GM12891 (cell line): ENCODE measurements around the gene CTCF.

Experiments used
- DNase-seq: peaks from one replicate; pipeline ENCODE4 v3.0.0; 2011; ENCODE audit warnings: low spot score; ENCODE audit not compliant: insufficient read length
- FAIRE-seq: peaks from 2 replicates; lab custom pipeline; 2011; peaks lifted over from hg19 to GRCh38; lab: Jason Lieb, UNC
- PAX5 ChIP-seq: IDR thresholded peaks from 2 replicates; pipeline ENCODE4 v1.6.1; 2011; ENCODE audit warnings: low read length, moderate library complexity, mild to moderate bottlenecking; ENCODE audit not compliant: insufficient read depth, severe bottlenecking
- POLR2A ChIP-seq: IDR thresholded peaks from 2 replicates; pipeline ENCODE4 v1.6.1; 2011; ENCODE audit warnings: low read depth, low read length, control low read depth
- POLR2AphosphoS5 ChIP-seq: IDR thresholded peaks from 2 replicates; pipeline ENCODE4 v1.6.1; 2011; ENCODE audit warnings: low read depth, low read length, control low read depth
- POU2F2 ChIP-seq: IDR thresholded peaks from 2 replicates; pipeline ENCODE4 v1.6.1; 2011; ENCODE audit warnings: low read depth, mild to moderate bottlenecking, control low read depth, low read length, moderate library complexity
- SPI1 ChIP-seq: IDR thresholded peaks from 2 replicates; pipeline ENCODE4 v1.6.1; 2011; ENCODE audit warnings: low read depth, low read length, control low read depth
- TAF1 ChIP-seq: IDR thresholded peaks from 2 replicates; pipeline ENCODE4 v1.6.1; 2011; ENCODE audit warnings: low read depth, low read length, control low read depth

The CTCF gene

DNA sequence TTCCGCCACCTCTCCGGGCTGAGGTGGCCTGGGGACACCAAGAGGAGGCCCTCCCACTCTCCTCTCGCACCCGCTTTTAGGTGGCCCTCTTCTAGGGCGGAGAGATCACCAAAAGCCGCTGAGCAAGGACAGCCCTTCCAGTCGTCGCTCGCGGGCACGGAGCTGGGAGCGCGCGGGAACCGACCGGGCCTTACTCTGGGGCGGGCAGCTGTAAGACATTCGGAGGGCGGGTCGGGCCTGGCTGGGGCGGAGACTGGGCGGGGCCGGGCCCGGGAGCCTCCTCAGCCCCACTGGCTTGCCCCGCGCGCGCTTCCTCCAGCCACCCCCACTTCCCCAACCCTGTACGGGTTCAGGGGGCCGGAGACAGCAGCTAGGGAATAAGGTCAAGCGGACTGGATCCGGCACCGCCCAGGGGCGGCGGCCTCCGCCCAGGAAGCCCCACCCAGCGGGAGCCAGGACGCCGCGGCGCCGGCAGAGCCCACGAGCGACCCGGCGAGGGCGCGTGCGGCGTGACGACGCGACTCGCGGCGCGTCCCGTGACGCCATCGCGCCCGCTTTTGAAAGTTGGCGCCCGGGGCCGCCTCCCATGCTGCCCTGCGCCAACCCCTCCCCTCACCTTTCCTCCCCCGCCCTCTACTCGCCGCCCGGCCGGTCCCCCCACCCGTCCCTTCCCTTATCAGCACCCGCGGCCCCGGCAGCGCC lies 351 bp upstream of the CTCF start:
- FAIRE-seq (peak; percentile 94), DNase-seq (peak; percentile 85)
- TF ChIP-seq SPI1 (peak; percentile 50; the same call in 1 of the 2 replicates), PAX5 (no peak), POLR2AphosphoS5 (peak; percentile 59), TAF1 (no peak), POLR2A (peak; percentile 69), POU2F2 (no peak)

DNA sequence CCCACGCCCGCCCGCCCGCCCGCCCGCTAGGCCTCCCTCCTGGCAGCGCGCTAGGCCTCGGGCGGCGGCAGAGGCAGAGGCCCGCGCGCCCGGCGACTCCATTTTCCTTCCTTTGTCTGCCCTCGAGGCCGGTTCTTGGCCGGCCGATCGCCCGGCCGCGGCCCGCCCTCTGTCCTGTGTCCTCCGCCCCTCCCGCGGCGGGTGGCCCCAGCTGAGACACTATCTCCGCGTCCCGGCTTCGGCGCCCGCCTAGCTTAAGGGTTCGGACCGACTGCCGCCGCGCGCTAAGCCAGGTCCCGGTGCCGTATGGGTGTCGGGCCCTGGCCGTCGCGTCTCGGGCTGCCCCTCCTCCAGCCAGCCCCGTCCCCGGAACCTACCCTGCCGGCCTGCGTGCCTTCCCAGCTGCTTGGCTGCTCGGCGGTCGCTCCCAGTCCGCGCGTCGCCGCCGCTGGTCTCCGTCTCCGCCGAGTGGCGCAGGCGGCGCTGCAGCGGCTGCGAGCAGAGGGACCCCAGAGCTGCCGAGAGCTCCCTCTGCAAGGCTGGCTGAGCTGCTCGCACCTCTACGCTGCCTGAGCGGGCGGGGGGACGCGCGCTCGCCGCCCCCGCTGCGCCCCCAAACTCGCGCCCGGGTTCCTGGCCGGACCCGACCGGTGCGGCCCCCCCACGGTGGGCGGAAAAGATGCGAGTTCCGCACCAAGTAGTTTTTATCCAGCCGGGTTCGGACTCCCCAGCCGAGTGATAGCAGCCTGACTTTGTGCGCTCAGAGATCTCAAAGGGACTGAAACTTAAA lies 787 bp downstream of the CTCF start:
- DNase-seq: no peak
- peak; percentile 9 for FAIRE-seq
- TF ChIP-seq TAF1 (peak; percentile 35; the same call in 1 of the 2 replicates), POLR2AphosphoS5 (peak; percentile 58; the same call in 1 of the 2 replicates), SPI1 (no peak), POLR2A (peak; percentile 54; the same call in 1 of the 2 replicates), PAX5 (no peak)

DNA sequence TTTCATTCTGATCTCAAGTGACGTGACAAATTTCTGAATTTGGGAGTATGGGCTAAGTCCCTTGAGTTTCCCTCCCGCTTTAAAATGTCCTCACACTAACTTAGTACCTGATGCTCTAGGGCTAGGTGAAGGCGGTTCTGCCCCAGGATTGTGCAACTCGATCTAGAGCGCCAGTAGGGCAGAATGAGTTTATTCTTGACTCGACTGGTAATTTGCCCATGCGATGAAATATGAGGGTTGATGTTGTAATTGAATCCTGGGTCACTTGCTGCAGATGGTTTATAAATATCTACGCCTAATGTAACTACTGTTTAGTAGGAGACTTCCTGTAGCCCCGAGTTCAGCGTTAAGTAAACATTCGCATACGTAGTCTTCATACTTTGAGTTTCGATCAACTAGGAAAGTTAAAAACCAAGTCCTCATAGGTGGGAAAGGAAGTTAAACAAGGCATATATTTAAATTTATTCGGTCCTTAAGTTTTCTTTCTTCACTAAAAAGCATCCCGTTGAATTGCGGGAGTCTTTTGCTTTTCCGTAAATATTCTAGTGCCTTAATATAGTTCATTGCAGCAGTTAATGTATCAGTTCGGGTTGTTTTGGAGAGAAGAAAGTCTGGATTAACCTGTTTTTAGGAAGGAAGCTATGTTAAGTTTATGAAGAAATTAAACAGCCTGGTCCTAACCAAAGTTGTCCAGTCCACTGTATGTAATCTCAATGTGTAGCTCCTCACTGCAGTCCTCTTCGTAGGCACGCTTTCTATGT lies 1.6 kb downstream of the CTCF start:
- no peak for TF ChIP-seq POU2F2
- no peak for TF ChIP-seq TAF1
- TF ChIP-seq POLR2A: no peak
- TF ChIP-seq SPI1: no peak
- TF ChIP-seq POLR2AphosphoS5: no peak
- TF ChIP-seq PAX5: no peak
- no peak for DNase-seq
- FAIRE-seq: peak; percentile 62

DNA sequence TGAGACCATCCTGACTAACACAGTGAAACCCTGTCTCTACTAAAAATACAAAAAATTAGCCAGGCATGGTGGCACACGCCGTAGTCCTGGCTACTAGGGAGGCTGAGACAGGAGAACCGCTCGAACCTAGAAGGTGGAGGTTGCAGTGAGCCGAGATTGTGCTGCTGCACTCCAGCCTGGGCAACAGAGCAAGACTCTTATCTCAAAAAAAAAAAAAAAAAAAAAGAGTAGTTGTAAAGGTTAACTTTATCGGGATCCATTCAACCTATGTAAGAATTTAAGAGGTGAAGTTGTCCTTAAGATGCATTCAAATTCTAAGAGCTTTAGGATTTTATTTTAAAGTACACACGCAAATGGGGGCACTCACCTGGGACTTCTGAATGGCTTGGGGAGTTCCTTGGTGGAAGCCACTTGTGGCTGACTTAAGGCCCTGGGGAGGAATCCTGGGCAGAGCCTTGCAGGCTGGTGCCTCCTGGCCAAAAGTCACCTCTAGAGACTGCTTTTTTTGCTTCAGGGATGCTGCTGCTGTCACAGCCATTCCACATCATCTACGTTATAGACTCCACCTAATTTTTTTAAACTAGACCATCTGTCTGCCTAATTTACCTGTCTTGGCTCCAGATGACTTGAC lies 3.3 kb downstream of the CTCF start:
- FAIRE-seq (no peak), DNase-seq (no peak)
- TF ChIP-seq TAF1 (no peak), SPI1 (no peak), POLR2AphosphoS5 (no peak), PAX5 (no peak), POU2F2 (no peak), POLR2A (no peak)

DNA sequence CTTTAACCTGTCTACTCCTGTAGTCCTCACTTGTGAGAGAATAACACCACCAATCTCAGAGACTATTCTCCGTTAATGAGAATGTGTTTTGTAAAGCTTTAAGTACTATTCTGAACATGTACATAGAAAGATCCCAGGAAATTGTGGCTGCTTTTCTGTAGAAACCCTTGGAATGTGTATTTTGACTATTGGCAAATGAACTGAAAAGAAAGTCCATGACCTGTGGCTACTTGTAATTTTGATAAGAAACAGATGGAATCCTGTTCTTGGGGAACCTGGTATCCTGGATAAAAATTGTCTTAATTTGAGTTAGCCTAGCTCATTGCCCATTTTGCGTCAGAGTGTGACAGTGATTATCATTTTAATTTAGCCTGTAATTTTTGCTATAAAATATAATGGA lies 9.1 kb downstream of the CTCF start:
- no peak for DNase-seq
- no peak for FAIRE-seq
- TF ChIP-seq SPI1: no peak
- TF ChIP-seq POLR2AphosphoS5: no peak
- no peak for TF ChIP-seq POLR2A
- no peak for TF ChIP-seq TAF1
- no peak for TF ChIP-seq PAX5
- no peak for TF ChIP-seq POU2F2

DNA sequence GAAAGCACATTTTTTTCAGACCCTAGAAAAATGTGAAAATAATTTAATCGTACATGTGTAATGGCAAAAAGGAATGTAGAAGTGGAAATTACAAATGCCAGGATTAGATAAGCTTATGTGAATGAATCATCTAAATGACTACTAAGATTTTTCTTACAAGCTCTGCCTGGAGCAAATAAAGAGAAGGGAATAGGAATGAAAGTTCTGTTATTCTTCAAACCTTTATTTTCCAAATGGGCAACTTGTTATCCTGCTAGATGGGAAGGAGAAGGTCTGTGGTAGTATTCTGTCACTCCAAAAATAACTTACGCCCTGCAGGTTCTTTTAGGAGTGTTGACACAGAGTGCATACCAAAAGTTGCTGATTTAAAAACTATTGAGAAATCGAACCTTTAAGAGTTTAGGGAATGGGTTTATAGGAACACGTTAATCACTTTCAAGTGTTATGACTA lies 9.7 kb downstream of the CTCF start:
- TF ChIP-seq POU2F2 (no peak), PAX5 (no peak), POLR2AphosphoS5 (no peak), TAF1 (no peak), POLR2A (no peak), SPI1 (no peak)
- no peak for DNase-seq

DNA sequence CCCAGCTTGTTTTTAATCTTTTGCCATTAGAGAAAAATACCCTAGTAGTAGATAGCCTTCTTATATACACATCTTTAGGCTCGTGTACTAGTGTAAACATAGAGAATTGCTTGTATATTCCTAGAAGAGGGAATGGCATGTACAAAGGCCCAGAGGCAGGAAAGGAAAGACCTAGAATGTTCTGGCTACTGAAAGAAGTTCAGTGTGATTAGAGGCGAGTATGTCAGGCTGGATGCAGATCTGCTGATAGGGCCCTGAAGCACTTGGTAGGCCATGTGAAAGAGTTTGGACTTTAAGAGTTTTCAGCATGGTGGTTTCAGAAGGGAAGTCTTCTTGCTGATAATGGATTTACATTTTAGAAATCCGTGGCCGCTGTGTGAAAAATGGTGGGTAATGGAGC lies 17.4 kb downstream of the CTCF start:
- no peak for DNase-seq
- TF ChIP-seq SPI1 (no peak), POU2F2 (no peak)
- FAIRE-seq: no peak

More for the DNA sequence above, 9.7 kb downstream of the CTCF start:
- FAIRE-seq: no peak

DNA sequence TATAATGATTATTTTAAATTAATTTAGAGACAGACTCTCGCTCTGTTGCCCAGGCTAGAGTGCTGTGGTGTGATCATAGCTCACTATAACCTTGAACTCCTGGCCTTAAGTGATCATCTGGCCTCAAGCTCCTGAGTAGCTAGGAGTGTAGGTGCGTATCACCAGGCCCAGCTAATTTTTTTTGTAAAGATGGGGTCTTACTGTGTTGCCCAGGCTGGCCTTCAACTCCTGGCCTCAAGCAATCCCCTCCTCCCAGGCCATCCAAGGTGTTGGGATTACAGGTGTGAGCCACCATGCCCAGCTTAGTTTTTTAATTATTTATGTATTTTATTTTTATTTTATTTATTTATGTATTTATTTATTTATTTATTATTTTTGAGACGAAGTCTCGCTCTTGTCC lies 17.9 kb downstream of the CTCF start:
- no peak for DNase-seq
- no peak for FAIRE-seq
- TF ChIP-seq TAF1 (no peak), POLR2AphosphoS5 (no peak), POU2F2 (no peak), PAX5 (no peak), POLR2A (no peak), SPI1 (no peak)
